Spinal cord (tissue), 10 donors: ENCODE results near the gene SYT7. TPM values are rescaled to one million over a fixed set of nuclear protein-coding genes. Genes with fewer than 3 reads are reported as not detected.

Experiments
- DNase-seq, 6 donors: peaks; one replicate each; pipeline versions ENCODE4 v3.0.0 to v3.0.0-alpha.2; 2013 to 2015; ENCODE audit warnings: low spot score in 6 of 6, low read depth in 4 of 6
- H3K27ac ChIP-seq: one replicate; pipeline ENCODE4 v1.5.1; 2013; ENCODE audit warnings: low read depth, low read length, control low read depth
- H3K27me3 ChIP-seq: one replicate; pipeline ENCODE4 v1.6.1; 2013; ENCODE audit warnings: low read length; ENCODE audit not compliant: control insufficient read depth, insufficient read depth
- H3K36me3 ChIP-seq: one replicate; pipeline ENCODE4 v1.6.1; 2013; ENCODE audit warnings: low read length; ENCODE audit not compliant: control insufficient read depth, insufficient read depth
- H3K4me1 ChIP-seq: one replicate; pipeline ENCODE4 v1.6.1; 2013; ENCODE audit warnings: low read length; ENCODE audit not compliant: control insufficient read depth, insufficient read depth
- H3K4me3 ChIP-seq: one replicate; pipeline ENCODE4 v1.5.1; 2013; ENCODE audit warnings: low read depth, low read length, control low read depth
- H3K9me3 ChIP-seq: one replicate; pipeline ENCODE4 v1.6.1; 2013; ENCODE audit warnings: low read length; ENCODE audit not compliant: control insufficient read depth, insufficient read depth
- WGBS: methylation state at CpG from one replicate; pipeline ENCODE4 v1.1.5; 2013; ENCODE audit warnings: missing lambda C conversion rate; ENCODE audit not compliant: insufficient coverage; 5-methylcytosine and 5-hydroxymethylcytosine counted together
- polyA plus RNA-seq, 2 donors: library from polyadenylated mRNA; unstranded; fragments of 120-200 nt; gene quantifications; one replicate each; pipeline ENCODE4 v1.2.1, GENCODE V29; 2013; ENCODE audit not compliant: insufficient read length in 2 of 2
- total RNA-seq, 2 donors: library from RNA; depleted of rRNA in 1 of 2; stranded (reverse); fragments of 120-200 nt in 1 of 2; fragments of >200 nt in 1 of 2; gene quantifications; one replicate each; pipeline versions ENCODE4 v1.2.3 to v1.2.4, GENCODE V29; 2013 to 2014
- donor health status: healthy.

The SYT7 gene
- total and polyA plus RNA-seq, 4 donors, result 9.8 to 57.7 (median 41.3) TPM

DNA sequence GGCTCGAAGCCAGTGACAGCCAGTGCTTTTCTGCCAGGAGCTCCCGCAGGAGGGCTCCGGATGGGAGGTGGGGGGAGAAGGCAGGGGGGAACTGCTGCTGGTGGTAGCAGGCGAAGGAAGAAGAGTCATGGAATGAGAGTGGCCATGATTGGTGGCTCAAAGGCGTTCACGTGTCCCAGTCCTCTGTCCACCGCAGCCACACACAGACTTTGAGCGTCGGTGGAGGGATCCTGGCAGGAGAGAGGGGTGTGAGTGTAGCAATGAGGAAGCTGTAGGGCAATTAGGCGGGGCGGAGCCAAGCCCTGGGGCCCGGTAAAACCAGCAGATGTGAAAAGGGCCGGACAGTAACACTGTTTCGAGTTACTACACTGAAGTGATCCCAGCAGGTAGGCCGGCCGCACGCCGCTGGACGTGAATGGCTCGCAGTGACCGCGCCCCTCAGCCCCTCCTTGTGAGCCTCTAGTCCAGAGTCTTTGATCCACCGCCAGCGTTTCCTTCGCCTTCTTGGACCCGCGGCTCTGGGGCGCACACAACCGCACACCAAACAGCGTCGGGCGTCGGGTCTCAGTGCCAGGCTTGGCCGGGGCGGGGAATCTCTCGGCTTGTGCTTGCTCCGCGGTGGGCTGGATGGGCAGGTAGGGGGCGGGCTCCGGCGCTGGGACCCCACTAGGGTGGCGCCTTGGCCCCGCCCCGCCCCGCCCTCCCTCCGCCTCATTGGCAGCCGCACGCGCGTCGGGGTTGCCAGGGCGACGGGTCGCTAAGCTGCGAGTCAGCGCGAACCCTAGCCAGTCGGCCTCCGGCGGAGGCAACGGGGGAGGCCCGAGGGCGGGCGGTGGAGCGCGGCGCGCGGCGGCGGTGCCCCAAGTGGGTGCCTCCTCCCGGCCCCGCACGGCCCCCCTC is 72.7 kb downstream of the SYT7 start, which contains the start of gene LRRC10B:
Gene LRRC10B, plus strand, starts transcription at position 788 of the 900 bp plus-strand sequence. CDS start 250 bp downstream, outside the sequence.
- WGBS, result under 1% methylated on average over 73 of the region's 74 CpGs
- peaks cover 25% of the 10 kb centered on the region for H3K27me3 ChIP-seq
- peak in 2 of 6 donors; percentile 86 to 93 for DNase-seq
- peaks cover 11% of the 10 kb centered on the region for H3K36me3 ChIP-seq
- no peaks in the 10 kb centered on the region for H3K9me3 ChIP-seq
- peaks cover 70% of the 10 kb centered on the region for H3K4me1 ChIP-seq
- H3K27ac ChIP-seq, result peak within 1 kb of the TSS; percentile 25
- peak within 1 kb of the TSS; percentile 35 for H3K4me3 ChIP-seq

DNA sequence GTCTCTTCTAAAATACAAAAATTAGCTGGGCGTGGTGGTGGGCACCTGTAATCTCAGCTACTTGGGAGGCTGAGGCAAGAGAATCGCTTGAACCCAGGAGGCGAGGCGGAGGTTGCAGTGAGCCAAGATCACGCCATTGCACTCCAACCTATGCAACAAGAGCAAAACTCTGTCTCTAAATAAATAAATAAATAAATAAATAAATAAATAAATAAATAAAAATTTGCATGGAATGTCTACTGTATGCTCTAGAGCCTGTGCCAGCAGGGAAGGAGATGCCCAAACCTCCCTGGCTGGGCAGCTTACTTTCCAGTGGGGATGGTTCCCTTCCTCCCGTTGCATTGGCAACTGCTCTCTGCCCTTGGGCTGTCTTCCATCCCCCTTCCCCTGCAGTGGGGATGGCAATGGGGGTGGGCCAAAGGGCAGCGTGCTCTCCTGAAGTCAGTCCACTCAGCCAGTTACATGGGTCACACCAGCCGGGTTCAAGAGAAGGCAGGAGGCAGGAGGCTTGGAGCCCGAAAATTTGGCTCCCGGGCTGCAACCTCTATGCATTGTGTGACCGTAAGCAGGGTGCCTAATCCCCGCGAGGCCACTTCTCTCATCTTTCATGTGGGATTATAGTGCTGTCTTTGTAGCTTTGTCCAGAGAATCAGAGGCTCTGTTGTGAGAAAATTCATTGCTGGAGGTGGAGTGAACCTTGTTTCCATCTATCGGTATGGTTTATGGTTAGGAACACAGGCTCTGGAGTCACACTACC is 73.7 kb downstream of the SYT7 start:
- Histone ChIP-seq H3K9me3 (no peaks in the 10 kb centered on the region), H3K4me3 (no peak overlapping the region), H3K4me1 (peaks cover 61% of the 10 kb centered on the region), H3K27me3 (peaks cover 25% of the 10 kb centered on the region), H3K27ac (peak overlapping the region; percentile 25), H3K36me3 (peaks cover 4% of the 10 kb centered on the region)
- peak in 1 of 6 donors; percentile 30 for DNase-seq
- 14% methylated on average over 9 of the region's 14 CpGs for WGBS

DNA sequence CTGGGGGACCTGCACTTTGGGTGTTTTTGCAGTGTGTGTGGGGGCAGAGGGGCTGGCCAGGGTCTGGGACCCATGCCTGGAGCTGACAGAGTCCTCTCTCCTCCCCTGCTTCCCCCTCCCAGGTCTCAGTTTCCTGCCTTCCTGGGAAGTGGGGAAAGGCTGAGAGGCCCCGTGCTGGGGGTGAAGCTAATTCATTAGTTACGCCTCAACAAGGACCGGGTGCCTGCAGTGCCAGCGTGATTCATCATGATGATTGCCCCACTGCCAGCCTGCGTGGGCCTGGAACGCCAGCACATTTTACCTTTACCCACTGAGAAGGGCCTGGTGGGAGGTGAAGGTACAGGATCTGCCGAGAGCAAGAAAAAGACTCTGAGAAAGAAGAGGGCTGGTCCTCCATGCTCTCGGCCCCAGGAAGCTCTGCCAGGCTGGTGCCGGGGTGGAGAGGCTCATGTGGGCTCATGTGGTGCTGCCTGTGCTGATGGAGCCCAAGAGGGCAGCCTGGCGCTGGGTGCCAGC is 75.2 kb downstream of the SYT7 start:
- no peak overlapping the region for H3K4me3 ChIP-seq
- peak in 2 of 6 donors; percentile 56 to 83 for DNase-seq
- peaks cover 25% of the 10 kb centered on the region for H3K27me3 ChIP-seq
- peak overlapping the region; percentile 73 for H3K27ac ChIP-seq
- H3K36me3 ChIP-seq, result peaks cover 4% of the 10 kb centered on the region
- 13% methylated on average over 7 of the region's 10 CpGs for WGBS
- no peaks in the 10 kb centered on the region for H3K9me3 ChIP-seq
- peaks cover 49% of the 10 kb centered on the region for H3K4me1 ChIP-seq

DNA sequence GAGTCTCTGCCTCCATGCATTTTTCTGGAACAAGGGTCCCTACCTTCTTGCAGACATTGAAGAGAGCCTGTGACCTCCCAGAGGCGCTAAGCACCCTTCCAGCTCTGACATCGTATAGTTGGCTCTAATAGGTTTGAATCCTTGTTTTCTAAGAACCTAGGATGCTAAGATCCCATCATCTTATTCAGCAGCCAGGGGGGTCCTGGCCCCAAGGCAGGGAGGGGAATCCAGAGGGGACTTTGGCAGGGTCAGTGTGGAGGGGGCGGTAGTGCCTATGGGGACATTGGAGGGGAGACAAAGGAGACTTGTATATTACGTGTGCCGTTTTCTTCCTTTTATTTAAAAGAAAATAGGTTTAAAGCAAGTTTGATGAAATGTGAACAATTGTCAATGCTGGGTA is 75.8 kb downstream of the SYT7 start:
- no peak for DNase-seq
- no peak overlapping the region for H3K4me3 ChIP-seq
- 29% methylated on average over 1 of the region's 5 CpGs for WGBS
- no peaks in the 10 kb centered on the region for H3K9me3 ChIP-seq
- H3K4me1 ChIP-seq, result peaks cover 43% of the 10 kb centered on the region
- peaks cover 1% of the 10 kb centered on the region for H3K36me3 ChIP-seq
- H3K27ac ChIP-seq, result peak overlapping the region; percentile 73
- H3K27me3 ChIP-seq, result peaks cover 21% of the 10 kb centered on the region

DNA sequence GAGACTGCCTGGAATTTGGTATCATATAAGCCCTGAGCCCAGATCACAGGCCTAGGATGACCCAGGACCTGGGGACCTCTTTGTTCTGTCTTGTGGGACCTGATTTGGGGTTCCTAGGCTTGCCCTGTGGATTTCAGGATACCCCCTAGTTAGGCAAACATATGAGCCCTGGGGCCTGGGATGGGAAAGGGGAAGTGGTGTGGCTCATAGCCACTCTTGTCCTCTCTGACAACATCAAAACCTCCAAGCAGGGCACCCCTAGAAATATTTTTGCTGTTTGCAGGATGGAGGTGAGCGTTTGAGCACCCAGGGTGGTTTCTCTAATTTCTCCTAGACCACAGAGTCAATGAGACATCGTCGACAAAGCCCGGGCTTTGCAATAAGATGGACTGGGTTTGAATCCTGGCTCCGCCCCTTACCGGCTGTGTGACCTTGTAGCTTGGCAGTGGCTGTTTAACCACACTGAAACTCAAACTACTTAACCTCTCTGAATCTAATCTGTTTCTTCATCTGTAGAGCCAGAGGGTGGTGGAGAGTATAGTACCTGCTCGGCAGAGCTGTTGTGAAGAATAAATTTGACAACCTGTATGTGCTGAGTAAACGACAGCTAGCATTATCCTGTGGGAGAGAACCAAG is 77.6 kb downstream of the SYT7 start:
- Histone ChIP-seq H3K9me3 (no peaks in the 10 kb centered on the region), H3K4me1 (peaks cover 35% of the 10 kb centered on the region), H3K27me3 (peaks cover 16% of the 10 kb centered on the region), H3K36me3 (no peaks in the 10 kb centered on the region), H3K27ac (no peak overlapping the region), H3K4me3 (no peak overlapping the region)
- DNase-seq, result no peak
- 60% methylated on average over 2 of the region's 8 CpGs for WGBS

DNA sequence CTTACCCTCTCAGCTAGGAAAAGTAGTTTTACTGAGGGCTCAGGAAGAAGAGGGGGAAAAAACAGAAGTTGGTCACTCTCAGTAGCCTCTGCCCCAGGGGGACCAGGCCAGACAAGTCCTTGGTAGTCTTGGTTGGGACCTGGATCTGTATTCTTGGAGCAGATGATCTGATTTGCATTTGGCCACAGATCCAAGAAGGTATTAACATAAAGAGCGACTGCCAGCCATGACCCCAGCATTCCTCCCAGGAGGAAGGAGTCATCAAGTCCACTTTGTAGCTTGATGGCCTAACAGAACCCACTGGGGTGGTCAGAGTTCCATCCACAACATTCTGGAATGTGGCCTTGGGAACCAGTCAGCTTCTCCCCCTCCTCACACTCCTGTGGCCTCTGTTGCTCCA is 78.4 kb downstream of the SYT7 start:
- Histone ChIP-seq H3K27me3 (peaks cover 8% of the 10 kb centered on the region), H3K4me1 (peaks cover 31% of the 10 kb centered on the region), H3K36me3 (no peaks in the 10 kb centered on the region), H3K9me3 (no peaks in the 10 kb centered on the region), H3K4me3 (no peak overlapping the region), H3K27ac (no peak overlapping the region)
- no peak for DNase-seq
- WGBS, result 89% methylated on average over 1 of the region's 1 CpG

DNA sequence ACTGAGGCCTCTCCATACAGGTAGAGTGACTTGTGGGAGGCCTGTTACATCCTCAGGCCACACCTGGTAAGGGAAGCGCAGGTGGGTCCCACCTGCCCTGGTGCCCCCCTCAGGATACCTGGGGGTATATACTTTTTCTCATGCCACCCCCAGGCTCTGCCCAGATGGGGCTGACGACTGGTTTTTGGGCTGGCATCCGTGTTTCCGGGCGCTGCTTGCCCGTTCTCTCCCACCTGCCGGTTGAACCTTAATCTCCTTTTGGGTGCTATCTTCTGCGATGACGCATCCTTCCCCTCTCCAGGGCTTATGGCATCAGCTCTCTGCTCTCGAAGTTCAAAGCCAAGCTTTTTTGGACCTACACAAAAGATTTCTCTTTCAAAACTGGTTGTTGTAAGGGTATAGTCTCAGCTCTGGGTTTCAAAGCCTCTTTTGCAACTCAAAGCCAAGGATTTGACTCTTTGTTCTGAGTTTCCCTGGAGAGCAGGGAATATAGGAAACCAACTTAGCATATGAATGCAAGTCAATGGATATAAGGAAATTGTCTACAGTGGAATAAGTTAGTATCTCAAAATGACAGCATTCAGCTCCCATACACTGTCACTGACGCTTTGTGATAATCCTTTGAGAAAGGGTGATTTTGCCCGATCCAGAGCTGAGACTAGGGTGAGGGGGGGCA is 80.9 kb downstream of the SYT7 start:
- peak overlapping the region; percentile 33 for H3K27ac ChIP-seq
- H3K9me3 ChIP-seq, result no peaks in the 10 kb centered on the region
- WGBS, result 34% methylated on average over 7 of the region's 12 CpGs
- no peaks in the 10 kb centered on the region for H3K36me3 ChIP-seq
- peak in 2 of 6 donors; percentile 61 to 65 for DNase-seq
- no peak overlapping the region for H3K4me3 ChIP-seq
- peaks cover 11% of the 10 kb centered on the region for H3K4me1 ChIP-seq
- H3K27me3 ChIP-seq, result no peaks in the 10 kb centered on the region

DNA sequence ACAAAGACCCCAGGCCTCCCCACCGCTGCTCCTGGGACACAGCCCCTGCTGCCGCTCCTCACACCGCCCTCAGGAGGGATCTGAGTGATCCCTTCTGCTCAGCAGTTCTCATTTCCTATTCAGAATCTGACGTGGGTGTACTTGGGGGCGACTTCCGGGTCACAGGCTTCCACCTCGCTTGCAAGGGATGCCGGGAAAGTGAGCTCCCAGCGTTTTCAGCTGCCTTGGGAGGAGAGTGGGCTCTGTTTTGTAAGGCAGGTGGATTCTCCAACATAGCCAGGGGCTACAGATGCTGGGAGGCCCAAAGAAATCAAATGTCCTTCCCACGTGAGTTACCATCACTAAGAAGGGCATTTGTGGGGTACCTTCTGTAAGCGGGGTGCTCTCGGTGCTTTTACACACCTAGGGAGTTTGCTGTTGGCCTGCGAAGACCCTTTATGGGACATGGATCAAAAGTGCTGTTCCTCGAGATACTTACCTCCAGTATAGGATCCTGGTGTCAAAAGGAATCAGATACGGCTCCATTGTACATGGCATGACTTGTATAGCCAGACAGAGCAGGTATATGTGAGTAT is 82.0 kb downstream of the SYT7 start:
- no peaks in the 10 kb centered on the region for H3K9me3 ChIP-seq
- peaks cover 14% of the 10 kb centered on the region for H3K4me1 ChIP-seq
- no peaks in the 10 kb centered on the region for H3K27me3 ChIP-seq
- H3K36me3 ChIP-seq, result no peaks in the 10 kb centered on the region
- H3K27ac ChIP-seq, result no peak overlapping the region
- WGBS, result 83% methylated on average over 15 of the region's 15 CpGs
- H3K4me3 ChIP-seq, result no peak overlapping the region
- DNase-seq, result no peak
